Measurements from ENCODE around the gene TRPC3.

- no peak for TF ChIP-seq CTCF (IDR thresholded peaks at IDR 0.05 in 2 of 3, conservative IDR thresholded peaks at IDR 0.05 in 1 of 3; ENCODE audit: borderline replicate concordance in 1 of 3, insufficient read depth in 1 of 3, low read depth in 2 of 3, low read length in 2 of 3)
- TF ChIP-seq REST (IDR thresholded peaks at IDR 0.05; ENCODE audit: low read depth): no peak
- TF ChIP-seq ELF1 (IDR thresholded peaks at IDR 0.05; ENCODE audit: borderline replicate concordance, low read depth): no peak
- no peak for TF ChIP-seq POLR2A (IDR thresholded peaks at IDR 0.05; ENCODE audit: borderline replicate concordance, extremely low read depth, insufficient read depth, insufficient read length)
- no peak for TF ChIP-seq POLR2AphosphoS5 (IDR thresholded peaks at IDR 0.05; ENCODE audit: low read depth, low read length)
- no peak for TF ChIP-seq YY1 (IDR thresholded peaks at IDR 0.05; ENCODE audit: extremely low read depth, insufficient replicate concordance, low read depth, low read length)
- no peak for TF ChIP-seq CEBPB (IDR thresholded peaks at IDR 0.05; ENCODE audit: low read depth)
- TF ChIP-seq EZH2 (IDR thresholded peaks at IDR 0.05): no peak
- TF ChIP-seq MAX (IDR thresholded peaks at IDR 0.05): peak; percentile 23; the same call in 1 of the 2 replicates
- TF ChIP-seq SIN3A (IDR thresholded peaks at IDR 0.05; ENCODE audit: low read depth): no peak
- TF ChIP-seq ATF3 (IDR thresholded peaks at IDR 0.05): no peak
- TF ChIP-seq SP1 (IDR thresholded peaks at IDR 0.05; ENCODE audit: low read depth): no peak
- no peak for TF ChIP-seq SRF (IDR thresholded peaks at IDR 0.05; ENCODE audit: low read depth)
Observed at GRCh38 chr4:121951521-121952110, at the start of gene TRPC3.

Data from HCT116 (cell line).